ENCODE data around the gene TMEM270.

TMEM270 gene

DNA sequence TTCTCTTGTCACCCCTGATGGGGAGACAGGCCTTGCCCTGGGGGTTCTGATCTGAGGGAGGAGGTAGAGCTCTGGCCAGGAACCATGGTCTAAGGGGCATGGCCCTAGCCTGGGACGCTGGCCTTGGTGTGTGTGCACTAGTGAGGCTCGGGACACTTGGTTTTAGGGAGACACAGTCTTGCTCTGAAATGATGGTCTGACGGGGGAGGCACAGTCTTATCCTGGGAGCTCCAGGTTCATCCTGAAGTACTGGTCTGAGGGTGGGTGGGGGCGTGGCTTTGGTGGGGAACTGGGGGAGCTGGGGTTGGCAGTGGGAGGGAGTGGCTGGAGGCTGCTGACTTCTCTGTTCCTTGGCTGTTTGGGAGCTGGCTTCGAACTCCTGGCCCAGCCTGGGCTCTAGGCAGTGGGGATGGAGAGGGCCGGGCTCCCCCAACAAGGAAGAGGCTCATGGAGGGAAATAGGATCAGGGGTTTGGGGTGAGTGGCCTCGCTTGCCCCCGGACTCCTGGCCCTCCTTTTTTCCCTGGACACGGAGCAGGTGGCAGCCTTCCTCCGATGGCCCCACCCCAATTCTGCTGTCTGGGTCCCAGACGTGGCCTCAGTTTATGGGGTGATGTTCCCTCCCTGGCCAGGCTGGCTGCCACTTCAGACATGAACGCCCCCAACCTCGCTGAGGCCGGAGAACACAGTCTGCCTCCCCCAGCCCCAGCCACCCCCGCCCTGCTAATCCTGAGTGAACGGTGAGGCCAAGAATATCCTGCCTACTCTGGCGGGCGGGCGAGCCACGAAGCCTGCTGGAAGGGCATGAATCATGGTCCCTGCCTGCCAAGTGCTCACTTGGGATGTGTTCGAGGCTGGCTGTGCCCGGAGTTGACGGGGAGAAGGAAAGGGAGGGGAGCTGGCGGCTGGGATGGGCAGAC is 43.5 kb downstream of the TMEM270 start:
- Histone ChIP-seq H3K4me1 (peaks cover 21 to 62% (median 29%) of the 10 kb centered on the region in 10 experiments), H3K27ac (no peak overlapping the region), H3K27me3 (no peaks in the 10 kb centered on the region), H3K9ac (no peak overlapping the region), H3K36me3 (no peaks in the 10 kb centered on the region), H3K4me2 (peak overlapping the region in 1 of 11 experiments; percentile 6; a peak in 1 of 22 replicates), H4K20me1 (no peaks in the 10 kb centered on the region), H3K9me3 (replicated peaks in 1 of 11) (no peaks in the 10 kb centered on the region), H3K4me3 (no peak overlapping the region)
- TF ChIP-seq Cebpa-rat (IDR thresholded peaks at IDR 0.05): no peak

DNA sequence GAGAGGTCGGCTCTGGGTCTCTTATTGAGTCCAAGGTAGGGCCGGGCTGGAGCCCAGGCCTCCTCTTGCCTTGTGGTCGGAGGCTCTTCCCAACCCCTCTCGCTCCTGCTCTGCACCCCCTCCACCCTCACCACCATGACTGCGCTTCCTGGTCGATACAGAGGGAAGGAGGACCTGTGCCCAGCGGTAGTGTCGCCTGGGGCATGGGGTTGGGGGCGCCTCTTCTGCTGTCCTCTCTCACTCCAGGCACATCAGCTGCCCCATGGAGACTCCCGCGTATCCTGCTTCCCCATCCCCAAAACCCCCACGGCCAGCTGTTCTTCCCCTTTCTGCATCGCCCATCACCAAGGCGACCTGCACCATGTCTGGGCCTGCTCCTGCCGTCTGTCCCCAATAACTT is 44.4 kb downstream of the TMEM270 start:
- no peak overlapping the region for H3K4me3 ChIP-seq
- H3K4me1 ChIP-seq: peaks cover 19 to 61% (median 28%) of the 10 kb centered on the region in 10 experiments
- peak overlapping the region in 2 of 11 experiments; percentile 6 to 11; a peak in 3 of 22 replicates for H3K4me2 ChIP-seq
- no peak for TF ChIP-seq Cebpa-rat (IDR thresholded peaks at IDR 0.05)
- no peak overlapping the region for H3K9ac ChIP-seq
- no peaks in the 10 kb centered on the region for H3K9me3 ChIP-seq (replicated peaks in 1 of 11)
- H3K27ac ChIP-seq: no peak overlapping the region
- H3K27me3 ChIP-seq: no peaks in the 10 kb centered on the region
- no peaks in the 10 kb centered on the region for H3K36me3 ChIP-seq
- H4K20me1 ChIP-seq: no peaks in the 10 kb centered on the region

DNA sequence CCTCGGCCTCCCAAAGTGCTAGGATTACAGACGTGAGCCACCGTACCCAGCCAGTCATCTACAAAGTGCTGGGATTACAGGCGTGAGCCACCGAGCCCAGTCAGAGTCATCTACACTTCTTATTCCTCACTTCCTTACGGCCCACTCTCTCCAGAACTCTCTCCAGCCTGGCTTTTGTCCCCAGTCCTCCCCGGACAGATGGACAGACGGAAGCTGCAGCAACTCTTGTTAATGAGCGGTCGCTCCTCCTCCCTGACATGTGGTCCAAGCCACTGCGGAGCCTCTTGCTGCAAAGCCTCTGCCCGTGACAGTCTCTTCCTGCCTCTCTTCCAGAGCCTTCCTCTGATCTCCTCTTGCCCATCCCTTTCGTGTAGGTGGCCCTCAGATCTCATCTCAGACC is 45.9 kb downstream of the TMEM270 start:
- no peaks in the 10 kb centered on the region for H4K20me1 ChIP-seq
- H3K4me2 ChIP-seq: no peak overlapping the region
- H3K4me1 ChIP-seq: peaks cover 8 to 50% (median 18%) of the 10 kb centered on the region in 10 experiments
- TF ChIP-seq Cebpa-rat (IDR thresholded peaks at IDR 0.05): no peak
- no peak overlapping the region for H3K9ac ChIP-seq
- no peaks in the 10 kb centered on the region for H3K27me3 ChIP-seq
- no peak overlapping the region for H3K27ac ChIP-seq
- H3K9me3 ChIP-seq (replicated peaks in 1 of 11): no peaks in the 10 kb centered on the region; a peak in 1 of 22 replicates
- H3K4me3 ChIP-seq: no peak overlapping the region
- H3K36me3 ChIP-seq: no peaks in the 10 kb centered on the region

DNA sequence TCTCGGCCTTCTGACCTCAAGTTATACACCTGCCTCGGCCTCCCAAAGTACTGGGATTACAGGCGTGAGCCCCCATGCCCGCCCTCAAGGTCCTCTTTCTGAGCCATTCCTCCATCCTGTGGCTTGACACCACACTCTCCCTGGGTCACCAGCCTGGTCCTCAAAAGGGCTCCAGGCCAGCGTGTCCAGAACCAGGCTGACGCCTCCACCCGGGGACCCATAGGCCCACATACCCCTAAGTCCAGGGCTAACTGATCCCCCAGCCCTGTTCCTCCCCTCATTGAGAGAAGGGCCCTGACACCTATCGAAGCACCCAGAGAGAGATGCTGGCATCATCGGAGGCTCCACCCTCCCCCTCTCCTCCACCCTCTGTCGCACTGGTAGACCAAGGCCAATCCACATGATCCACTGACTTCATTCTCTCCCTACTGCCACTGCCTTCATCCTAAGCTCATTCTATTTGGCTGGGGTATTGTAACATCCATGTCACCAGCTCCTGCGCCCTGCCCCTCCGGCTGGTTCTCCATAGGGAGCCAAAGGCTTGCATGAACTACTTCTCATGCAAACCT is 46.7 kb downstream of the TMEM270 start:
- Histone ChIP-seq H3K9ac (no peak overlapping the region), H3K4me3 (no peak overlapping the region), H3K27me3 (no peaks in the 10 kb centered on the region), H3K4me2 (peak overlapping the region in 1 of 11 experiments; percentile 82; a peak in 2 of 22 replicates), H3K36me3 (no peaks in the 10 kb centered on the region), H4K20me1 (no peaks in the 10 kb centered on the region), H3K27ac (peak overlapping the region in 2 of 11 experiments; percentile 25 to 79; a peak in 3 of 22 replicates), H3K4me1 (peaks cover 8 to 50% (median 18%) of the 10 kb centered on the region in 10 experiments), H3K9me3 (replicated peaks in 1 of 11) (peaks cover 0 to 5% (median 0%) of the 10 kb centered on the region in 11 experiments; a peak in 3 of 22 replicates)
- TF ChIP-seq Cebpa-rat (IDR thresholded peaks at IDR 0.05): no peak

DNA sequence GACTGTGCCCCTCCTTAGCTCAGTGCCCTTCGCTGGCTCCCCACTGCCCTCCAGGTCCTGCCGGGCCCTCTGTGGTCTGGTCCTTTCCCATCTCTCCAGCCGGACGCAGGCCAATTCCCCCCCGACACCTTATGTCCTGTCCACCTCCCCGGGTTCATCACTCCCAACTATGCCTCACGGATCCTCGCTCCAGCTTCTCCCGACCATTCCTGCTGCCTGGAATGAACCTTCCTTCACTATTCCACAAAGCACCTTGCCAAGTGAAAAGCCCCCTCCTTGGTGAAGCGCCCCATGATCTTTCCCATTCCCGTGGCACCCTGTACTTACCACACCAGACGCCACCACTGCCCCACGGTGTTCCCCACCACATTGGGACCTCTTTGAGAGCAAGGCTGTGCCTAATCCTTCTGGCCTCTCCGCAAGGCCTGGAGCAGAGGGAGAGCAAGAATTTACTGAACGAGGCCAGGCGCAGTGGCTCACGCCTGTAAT is 47.2 kb downstream of the TMEM270 start:
- H3K4me2 ChIP-seq: peak overlapping the region in 3 of 11 experiments; percentile 72 to 82 (median 79); a peak in 4 of 22 replicates
- H3K9me3 ChIP-seq (replicated peaks in 1 of 11): peaks cover 0 to 5% (median 0%) of the 10 kb centered on the region in 11 experiments; a peak in 3 of 22 replicates
- H3K27ac ChIP-seq: peak overlapping the region in 5 of 11 experiments; percentile 70 to 86 (median 79); a peak in 8 of 22 replicates
- no peak for TF ChIP-seq Cebpa-rat (IDR thresholded peaks at IDR 0.05)
- H3K36me3 ChIP-seq: no peaks in the 10 kb centered on the region
- no peak overlapping the region for H3K4me3 ChIP-seq
- H4K20me1 ChIP-seq: no peaks in the 10 kb centered on the region
- no peak overlapping the region for H3K9ac ChIP-seq
- H3K4me1 ChIP-seq: peaks cover 8 to 52% (median 18%) of the 10 kb centered on the region in 10 experiments
- no peaks in the 10 kb centered on the region for H3K27me3 ChIP-seq

DNA sequence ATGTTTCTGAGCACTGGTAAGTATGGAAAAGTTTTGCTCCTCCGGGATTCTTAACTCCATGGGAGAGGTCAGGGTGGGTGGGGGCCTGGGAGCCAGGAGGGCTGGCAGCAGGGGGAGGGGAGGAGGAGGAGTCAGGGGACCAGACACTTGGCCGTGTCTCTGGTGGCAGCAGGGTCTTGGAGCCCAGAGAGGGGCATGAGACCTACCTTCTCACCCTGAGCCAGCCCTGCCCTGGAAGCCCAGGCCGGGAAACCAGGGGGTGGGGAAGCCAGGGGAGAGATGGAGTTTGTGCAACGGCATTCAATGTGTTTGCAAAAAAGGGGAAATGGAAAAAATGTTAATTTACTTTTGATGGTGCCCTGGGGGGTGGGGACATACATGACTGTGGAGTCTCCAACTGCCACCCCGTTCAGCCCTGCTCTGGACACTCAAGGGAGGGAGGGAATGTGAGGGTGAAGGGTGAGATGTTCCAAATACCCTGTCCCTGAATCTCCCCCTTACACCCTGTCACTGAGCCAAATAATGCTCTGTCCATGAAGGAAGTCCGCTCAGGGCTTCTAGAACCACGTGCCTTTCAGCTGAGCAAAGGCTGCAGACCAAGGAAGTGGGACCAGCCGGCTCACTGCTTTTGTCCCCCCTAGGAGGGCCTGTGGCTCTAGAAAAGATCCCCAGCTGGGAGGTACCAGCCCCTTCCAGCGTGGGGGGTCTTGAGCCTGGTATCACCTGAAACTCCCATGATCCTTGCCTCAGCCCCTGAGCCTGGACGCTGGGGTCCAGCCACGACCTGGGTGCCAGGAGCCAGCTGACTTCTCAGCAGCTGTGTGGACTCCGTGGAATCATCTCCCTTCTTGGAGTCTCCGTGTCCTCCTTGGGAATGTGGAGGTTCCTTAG is 48.3 kb downstream of the TMEM270 start:
- peak overlapping the region in 9 of 11 experiments; percentile 10 to 67 (median 52); a peak in 13 of 22 replicates for H3K9ac ChIP-seq
- H3K4me3 ChIP-seq: no peak overlapping the region; a peak in 1 of 20 replicates
- H3K27me3 ChIP-seq: no peaks in the 10 kb centered on the region
- peak in 1 of 11 experiments; percentile 32; a peak in 1 of 22 replicates for TF ChIP-seq Cebpa-rat (IDR thresholded peaks at IDR 0.05)
- H4K20me1 ChIP-seq: no peaks in the 10 kb centered on the region
- H3K4me1 ChIP-seq: peaks cover 8 to 58% (median 18%) of the 10 kb centered on the region in 10 experiments
- H3K4me2 ChIP-seq: peak overlapping the region; percentile 56 to 82 (median 72)
- H3K36me3 ChIP-seq: no peaks in the 10 kb centered on the region
- peak overlapping the region; percentile 36 to 86 (median 74); a peak in 20 of 22 replicates for H3K27ac ChIP-seq
- peaks cover 0 to 5% (median 0%) of the 10 kb centered on the region in 11 experiments; a peak in 3 of 22 replicates for H3K9me3 ChIP-seq (replicated peaks in 1 of 11)

DNA sequence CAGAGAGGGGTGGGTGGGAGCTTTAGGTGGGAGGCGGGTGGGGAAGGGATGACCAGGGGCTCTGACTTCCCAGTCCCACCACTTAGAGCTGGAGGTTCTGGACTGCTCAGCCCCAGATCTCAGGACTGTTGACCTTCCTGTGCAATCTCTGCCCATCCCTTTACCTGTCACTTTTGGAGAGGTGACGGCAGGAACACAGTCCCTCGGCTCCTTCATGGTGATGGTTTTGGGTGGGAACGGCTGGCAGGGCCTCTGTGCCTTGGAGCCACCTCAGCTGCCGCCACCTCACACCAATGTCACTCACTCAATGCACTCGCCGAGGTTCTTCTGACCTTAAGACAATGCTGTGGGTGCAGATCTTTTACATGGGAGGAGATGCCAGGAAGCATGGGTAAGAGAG is 49.0 kb downstream of the TMEM270 start:
- H3K9me3 ChIP-seq (replicated peaks in 1 of 11): peaks cover 0 to 5% (median 0%) of the 10 kb centered on the region in 11 experiments; a peak in 3 of 22 replicates
- no peaks in the 10 kb centered on the region for H3K27me3 ChIP-seq
- H3K4me1 ChIP-seq: peaks cover 8 to 57% (median 18%) of the 10 kb centered on the region in 10 experiments
- no peak for TF ChIP-seq Cebpa-rat (IDR thresholded peaks at IDR 0.05)
- H3K9ac ChIP-seq: peak overlapping the region in 1 of 11 experiments; percentile 61; a peak in 2 of 22 replicates
- H3K4me2 ChIP-seq: peak overlapping the region in 9 of 11 experiments; percentile 64 to 82 (median 72); a peak in 13 of 22 replicates
- H4K20me1 ChIP-seq: no peaks in the 10 kb centered on the region
- no peak overlapping the region for H3K4me3 ChIP-seq
- no peaks in the 10 kb centered on the region for H3K36me3 ChIP-seq
- H3K27ac ChIP-seq: peak overlapping the region in 9 of 11 experiments; percentile 66 to 86 (median 75); a peak in 16 of 22 replicates

DNA sequence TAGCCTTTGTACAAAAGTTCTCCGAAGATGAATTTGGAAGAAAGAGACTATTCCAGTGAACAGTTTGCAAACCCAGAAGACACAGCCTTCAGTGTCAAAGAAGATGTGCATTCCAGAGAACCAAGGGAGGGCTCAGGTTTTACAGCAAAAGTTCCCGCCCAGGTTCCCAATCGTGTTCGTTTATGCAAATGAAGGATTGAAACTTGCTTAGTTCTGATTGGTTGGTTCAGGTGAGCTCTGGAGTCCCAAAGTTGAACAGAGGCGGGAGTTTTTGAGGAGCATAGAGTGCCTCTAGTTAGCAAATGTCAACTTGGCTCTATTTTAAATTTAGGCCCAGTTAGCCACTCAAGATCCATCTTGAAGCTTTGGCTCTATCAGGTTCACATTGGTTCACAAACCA is 51.3 kb downstream of the TMEM270 start:
- H3K27ac ChIP-seq: no peak overlapping the region
- H3K36me3 ChIP-seq: no peaks in the 10 kb centered on the region
- H4K20me1 ChIP-seq: no peaks in the 10 kb centered on the region
- no peaks in the 10 kb centered on the region for H3K27me3 ChIP-seq
- peaks cover 8 to 40% (median 18%) of the 10 kb centered on the region in 10 experiments for H3K4me1 ChIP-seq
- no peak overlapping the region for H3K4me2 ChIP-seq
- peaks cover 0 to 5% (median 0%) of the 10 kb centered on the region in 11 experiments; a peak in 3 of 22 replicates for H3K9me3 ChIP-seq (replicated peaks in 1 of 11)
- H3K4me3 ChIP-seq: no peak overlapping the region
- TF ChIP-seq Cebpa-rat (IDR thresholded peaks at IDR 0.05): no peak
- no peak overlapping the region for H3K9ac ChIP-seq
